ENCODE data around the gene SVEP1. TPM values are rescaled to one million over a fixed set of nuclear protein-coding genes. Genes with fewer than 3 reads are reported as not detected.
"Not testable (repeated sequence)": the region's sequence is repeated elsewhere in the genome, so short reads cannot be mapped to it uniquely, and the experiment has no call there.

SVEP1 gene
- total RNA-seq, 1 donor from 2014 or later: 359 TPM

DNA sequence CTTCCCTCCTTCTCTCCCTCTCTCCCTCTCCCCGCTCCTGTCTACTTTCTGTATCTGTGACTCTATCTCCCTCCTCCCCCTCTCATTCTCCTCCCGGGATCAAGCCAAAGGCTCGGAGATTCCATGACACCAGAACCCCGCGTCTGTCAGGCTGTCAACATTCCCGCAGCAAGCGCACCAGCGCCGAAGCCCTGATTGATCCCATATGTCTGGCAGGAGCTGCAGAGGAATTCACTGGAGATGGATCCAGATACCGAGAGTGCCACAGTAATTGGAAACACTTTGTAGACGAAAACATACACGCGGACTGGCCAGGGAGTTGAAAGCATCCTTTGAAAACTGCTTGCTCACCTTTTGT lies 300 bp upstream of the SVEP1 start:
- no peak for DNase-seq (ENCODE audit: low spot score)

DNA sequence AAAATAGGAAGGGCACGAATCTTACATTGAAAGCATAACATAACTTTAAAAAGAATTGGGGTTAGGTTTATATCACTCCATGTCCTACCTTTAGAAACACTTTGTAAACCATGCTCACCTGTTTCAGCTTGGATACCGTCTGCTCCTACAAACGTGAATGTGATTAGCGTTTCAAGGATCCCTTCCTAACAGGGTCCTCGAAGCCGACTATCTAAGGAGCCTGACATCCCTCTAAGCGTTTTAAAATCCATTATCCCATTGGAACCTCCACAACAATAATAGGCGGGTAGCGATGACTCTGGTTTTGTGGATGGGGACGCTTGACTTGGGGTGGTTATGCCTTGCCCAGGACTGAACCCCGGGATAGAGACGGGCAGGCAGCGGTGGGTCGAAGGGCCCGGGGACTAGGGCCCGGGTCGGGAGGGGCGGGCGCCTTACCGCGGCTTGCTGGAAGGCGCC lies 937 bp downstream of the SVEP1 start:
- DNase-seq (ENCODE audit: low spot score): no peak

DNA sequence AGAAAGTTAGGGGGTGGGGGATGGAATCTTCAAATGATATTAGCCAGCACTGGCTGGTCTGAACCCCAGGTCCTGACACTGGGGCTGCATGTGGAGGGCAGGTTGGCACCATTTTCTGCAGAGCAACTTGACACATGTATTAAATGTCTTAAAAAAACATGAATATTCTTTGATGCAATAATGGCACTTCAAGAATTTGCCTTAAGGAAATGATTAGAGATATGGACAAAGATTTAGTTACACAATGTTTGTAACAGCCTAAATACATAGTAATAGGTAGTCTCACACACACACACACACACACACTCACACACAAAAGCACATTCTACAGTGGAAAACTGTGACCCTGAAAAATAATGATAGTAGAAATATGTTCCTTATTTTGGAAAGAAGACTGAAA lies 3.6 kb downstream of the SVEP1 start:
- no peak for DNase-seq (ENCODE audit: low spot score)

DNA sequence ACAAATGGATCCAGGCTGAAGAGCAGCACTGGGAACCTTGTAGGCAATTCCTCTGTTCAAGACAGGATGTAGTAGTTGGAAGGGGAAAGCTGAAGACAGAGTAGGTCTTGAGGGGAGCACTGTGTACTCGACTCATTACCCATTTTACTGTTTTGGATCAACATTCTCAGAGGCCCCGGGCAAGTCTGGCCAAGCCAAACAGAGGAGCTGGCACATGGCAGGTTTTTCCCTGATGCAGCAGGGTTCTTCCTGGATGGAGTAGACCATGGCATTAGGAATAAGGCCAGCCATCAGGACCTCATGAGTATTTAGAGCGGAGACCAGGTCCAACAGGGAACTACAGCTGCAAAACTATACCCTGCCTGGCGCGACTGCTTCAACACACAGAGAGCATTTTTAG lies 4.4 kb downstream of the SVEP1 start:
- DNase-seq (ENCODE audit: low spot score): no peak

DNA sequence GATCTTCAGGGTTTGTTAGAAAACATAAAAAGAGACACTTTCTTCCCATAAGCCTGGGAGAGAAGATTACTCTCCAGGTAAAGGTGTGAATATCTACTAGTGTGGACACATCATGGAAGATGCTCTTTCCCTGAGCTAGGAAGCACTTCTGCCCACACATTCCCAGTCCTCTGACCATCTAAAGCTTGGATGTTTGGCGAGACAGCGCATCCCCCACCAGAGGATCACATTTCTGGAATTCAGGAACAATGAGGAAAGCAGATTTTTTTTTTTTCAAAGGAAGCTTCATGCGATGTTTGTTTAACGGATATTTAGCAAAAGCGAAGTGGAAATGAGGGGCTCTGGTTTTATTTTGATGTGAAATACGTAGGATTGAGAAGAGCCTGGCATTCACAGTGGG lies 6.2 kb downstream of the SVEP1 start:
- no peak for DNase-seq (ENCODE audit: low spot score)

DNA sequence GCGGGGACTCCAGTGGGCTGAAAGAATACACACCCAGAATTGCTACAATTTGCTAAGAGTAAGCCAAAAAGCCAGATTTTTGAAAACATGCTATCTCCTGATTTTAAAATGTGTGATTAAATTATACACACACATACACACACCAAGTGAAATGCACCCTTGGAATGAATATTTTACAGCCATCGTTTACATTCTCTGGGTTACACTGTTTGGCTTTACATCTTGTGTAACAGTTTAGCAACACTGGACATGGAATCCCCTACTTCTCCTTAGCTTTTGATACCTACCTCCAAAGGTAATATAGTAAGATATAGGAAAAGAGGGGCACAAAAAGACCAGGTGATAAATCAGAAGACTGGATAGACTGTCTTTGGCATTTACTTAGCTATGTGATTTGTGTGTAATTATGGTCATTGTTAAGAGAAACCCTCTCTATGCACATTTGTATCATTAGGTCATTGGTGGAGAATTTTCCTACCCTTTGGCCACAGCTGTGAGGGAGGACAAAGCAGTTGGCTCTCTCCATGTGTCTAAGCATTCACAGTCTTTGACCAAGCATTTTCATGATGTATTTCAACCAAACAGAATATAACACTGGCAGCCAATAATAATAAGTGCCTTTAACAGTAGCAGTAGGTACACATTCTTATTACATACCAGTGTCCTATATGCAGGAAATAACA lies 7.6 kb downstream of the SVEP1 start:
- no peak for DNase-seq (ENCODE audit: low spot score)

DNA sequence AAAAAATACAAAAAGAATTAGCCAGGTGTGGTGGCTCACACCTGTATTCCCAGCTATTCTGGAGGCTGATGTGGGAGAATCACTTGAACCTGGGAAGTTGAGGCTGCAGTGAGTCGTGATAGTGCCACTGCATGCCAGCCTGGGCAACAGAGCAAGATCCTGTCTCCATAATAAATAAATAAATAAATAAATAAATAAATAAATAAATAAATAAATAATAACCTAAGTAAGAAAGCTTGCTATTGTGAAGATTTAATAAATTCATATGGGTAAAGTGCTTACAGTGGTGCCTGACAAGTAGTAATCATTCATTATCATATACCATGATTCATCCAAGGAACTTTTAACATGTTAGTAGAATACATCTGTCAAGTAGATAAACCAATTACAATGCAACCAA lies 13.4 kb downstream of the SVEP1 start:
- no peak for DNase-seq (ENCODE audit: low spot score)

DNA sequence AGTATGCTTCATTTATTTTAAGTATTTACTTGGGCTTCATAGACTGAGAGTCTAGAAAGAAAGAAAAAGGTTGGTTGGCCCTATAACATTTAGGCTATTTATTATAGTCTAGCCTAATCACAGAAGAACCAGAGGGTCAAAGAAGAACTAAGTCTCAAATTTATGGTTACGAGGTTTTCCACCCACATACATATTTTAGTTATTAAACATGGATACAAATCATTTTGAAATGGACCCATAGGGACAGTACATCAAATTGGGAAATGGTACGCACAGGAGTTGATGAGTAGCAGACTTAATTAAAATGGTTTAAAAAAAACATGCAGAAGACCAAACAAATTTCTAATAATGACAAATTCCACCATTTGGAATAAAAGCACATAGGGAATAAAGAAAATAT lies 17.7 kb downstream of the SVEP1 start:
- DNase-seq (ENCODE audit: low spot score): no peak

DNA sequence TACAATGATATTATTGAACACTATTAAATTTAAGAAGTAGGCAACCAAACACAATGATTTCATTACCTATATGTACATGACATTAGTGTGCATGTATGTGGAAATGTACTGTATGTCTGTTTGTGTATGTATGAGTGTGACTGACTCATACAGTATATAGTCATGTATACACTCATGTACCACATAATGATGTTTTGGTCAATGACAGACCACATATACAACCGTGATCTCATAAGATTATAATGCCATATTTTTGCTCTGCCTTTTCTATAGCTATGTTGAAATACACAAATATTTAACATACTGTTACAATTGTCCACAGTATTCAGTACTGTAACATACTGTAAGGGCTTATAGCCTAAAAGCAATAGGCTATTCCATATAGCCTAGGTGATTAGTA lies 19.7 kb downstream of the SVEP1 start:
- DNase-seq (ENCODE audit: low spot score): no peak

DNA sequence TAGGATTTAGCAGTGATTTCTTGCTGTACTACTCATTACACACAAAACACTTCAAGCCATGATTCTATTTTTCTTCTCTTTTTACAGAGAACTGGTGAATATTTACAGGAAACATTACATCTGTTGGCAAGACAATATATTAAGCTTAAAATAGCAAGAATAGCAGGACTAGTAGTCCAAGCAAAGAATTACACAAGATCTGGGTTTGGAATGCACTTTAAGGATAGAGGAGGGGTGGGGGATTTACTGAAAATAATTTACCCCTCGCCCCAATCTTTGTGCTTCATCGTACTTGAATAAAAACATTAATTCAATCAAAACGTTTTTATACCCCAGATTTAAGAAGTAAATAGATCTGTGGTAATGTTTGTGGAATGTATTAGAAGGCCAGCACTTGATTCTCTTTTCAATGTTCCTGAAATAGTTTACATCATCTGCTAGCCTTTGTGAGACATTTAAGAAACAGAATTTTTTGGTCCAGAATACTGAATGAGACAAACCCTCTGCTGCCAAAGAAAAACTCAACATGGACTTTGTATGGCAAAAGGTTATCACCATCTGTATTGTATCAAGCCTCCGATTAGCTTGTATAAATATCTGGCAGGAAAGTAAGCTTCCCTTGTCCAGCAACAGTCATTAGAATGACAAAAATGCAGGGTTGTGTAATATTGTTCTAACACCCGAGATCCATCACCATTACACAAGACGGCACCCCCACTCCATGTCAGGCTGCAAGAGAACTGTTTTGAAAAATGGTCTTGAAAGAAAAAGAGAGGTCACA lies 23.8 kb downstream of the SVEP1 start:
- no peak for DNase-seq (ENCODE audit: low spot score)

DNA sequence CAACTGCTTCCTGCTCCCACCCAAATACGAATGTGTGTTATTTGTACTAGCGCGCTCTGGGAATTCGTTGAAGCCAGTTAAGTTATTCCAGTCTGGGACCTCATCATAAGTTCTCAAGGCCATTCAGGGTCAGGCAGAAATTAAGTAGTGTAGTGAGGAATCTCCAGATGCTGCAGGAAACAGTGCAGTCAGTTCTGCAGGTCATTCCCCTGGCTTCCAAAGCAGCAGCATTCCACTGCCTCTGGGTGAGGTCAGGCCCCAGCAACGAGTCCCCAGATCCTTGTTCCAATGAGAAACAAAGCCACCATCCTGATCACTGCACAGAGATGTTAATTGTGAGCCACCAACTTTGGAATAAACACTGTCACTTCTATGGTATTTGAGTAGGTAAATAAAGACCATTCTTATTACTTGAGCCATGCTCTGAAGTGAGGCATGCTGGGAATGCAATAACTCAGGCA lies 33.1 kb downstream of the SVEP1 start:
- no peak for DNase-seq (ENCODE audit: low spot score)

DNA sequence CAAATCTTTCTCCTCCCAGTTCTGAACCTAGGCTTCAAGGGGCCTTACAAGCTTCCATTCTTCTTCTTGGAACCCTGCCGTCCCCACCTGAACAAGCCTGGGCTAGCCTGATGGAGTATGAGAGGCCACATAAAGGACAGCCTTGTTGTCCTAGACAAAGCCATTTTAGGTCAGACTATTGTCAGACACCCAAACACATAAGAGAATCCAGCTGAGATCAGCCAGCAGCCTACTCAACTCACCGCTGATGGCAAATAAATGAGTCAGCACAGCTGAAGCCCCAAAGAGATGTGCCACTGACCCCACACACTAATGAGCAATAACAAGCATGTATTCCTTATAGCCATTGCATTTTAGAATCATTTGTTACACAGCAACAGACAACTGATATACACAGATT lies 33.8 kb downstream of the SVEP1 start:
- DNase-seq (ENCODE audit: low spot score): no peak

DNA sequence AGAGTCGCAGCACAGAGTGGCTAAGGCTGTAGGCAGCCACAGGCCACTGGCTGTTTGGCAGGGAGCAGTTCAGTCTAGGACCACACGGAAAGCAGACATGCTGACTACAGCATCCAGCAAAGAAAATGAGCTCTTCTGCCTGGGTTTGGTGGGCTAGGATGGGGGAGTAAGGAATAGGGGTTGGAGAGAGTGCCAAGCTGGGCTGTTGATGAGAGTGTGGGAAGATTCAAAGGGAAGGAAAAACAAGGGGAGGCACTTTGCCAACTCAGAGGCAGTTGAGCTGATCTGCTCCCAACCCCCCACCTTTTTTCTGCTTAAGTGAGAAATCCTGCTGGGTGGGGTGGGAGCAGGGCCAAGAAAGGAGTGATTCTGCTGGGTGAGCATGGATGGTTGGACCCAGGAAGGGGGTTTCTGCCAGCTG lies 35.9 kb downstream of the SVEP1 start:
- DNase-seq (ENCODE audit: low spot score): no peak

DNA sequence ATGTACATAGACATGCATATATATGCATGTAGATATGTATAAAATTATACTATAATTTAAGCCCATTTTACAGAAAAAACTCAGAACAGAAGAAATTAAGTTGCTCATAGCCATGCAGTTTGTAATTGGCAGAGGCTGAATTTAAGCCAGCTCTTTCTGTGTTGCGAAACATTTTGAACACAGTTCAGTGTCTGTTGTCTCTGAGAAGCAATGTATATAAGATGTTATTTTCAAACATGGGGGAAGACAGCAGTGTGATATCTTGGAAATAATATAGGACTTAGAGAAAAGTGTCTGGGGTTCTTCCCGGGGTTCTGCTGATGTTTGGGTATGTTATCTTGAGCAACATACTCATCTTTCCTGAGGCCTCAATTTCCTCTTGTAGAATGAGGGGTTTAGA lies 37.6 kb downstream of the SVEP1 start:
- DNase-seq (ENCODE audit: low spot score): no peak

DNA sequence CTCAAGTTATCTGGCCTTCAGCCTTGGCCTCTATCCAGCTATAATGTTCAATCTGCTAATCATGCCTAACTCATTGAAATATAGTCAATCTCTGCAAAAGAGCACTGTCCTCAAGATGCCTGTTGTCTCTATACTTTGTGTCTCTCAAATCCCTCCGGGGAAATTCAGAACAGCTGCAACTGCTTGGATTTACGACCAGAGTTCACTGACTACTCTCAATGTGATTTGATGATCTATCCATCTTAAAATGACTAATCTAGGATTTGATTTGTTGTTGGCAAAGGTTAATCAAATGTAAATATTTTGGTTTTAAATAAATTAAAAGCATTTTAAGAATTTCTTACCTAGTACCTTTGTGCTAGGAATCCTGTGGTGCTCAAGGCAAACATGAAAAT lies 40.9 kb downstream of the SVEP1 start:
- no peak for DNase-seq (ENCODE audit: low spot score)

DNA sequence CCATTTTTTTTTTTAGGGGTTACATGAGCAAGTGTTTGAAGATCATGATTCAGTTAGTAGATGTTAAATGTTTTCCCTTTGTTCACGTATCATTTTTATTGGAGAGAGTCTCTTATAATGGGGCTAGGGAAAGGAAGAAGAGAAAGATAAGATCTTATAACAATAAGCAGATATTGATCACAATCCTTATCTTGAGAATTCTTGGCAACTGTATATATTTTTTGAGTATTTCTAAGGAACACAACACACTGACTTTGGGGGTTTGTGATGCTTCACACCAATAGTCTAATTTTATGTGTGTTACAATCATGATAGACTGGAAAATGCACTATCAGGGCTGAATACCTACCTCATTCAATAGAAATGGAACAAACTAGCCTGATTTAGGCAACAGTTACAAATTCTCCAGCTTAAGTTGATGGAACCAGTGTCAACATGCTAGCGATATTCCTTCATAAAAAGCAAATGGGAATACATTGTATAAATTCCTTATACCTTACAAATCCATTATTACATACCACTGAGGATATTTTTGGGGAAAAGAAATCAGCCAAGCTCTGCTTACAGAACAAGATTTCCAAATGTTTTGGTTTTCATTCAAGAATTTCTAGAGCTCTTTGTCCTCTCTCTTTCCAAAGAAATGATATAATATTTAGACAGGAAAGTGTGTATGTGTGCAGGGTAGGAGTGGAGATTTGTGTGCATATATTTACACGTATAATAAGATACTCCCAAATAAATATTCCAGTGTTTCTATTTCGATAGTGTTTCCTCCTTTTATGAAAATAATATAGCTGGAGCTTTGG lies 41.5 kb downstream of the SVEP1 start:
- no peak for DNase-seq (ENCODE audit: low spot score)

DNA sequence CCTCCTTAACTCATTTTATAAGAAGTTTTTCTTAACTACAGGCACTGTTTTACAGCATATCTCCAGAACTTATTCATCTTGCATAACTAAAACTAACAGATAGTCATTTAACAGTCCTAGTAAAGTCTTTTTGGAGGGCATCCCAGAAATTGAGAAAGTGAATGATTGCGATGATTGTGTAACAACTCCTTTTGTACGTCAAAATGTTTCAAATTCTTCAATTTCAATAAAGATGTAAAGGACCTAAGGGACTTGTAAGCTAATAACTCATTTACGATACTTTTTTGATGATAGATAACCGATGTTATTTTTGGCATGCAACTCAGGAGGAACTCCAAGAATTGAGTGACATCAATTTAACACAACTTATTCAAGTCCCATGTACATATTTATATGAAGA lies 42.7 kb downstream of the SVEP1 start:
- DNase-seq (ENCODE audit: low spot score): no peak

DNA sequence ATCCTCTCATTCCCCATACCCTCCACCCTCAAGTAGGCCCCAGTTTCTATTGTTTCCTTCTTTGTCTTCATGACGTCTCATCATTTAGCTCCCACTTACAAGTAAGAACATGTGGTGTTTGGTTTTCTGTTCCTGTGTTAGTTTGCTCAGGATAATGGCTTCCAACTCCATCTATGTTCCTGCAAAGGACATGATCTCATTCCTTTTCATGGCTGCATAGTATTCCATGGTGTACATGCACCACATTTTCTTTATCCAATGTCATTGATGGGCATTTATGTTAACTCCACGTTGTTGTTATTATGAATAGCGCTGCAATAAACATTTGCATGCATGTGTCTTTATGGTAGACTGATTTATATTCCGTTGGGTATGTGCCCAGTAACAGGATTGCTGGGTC lies 45.4 kb downstream of the SVEP1 start:
- not testable (repeated sequence) for DNase-seq (ENCODE audit: low spot score)

DNA sequence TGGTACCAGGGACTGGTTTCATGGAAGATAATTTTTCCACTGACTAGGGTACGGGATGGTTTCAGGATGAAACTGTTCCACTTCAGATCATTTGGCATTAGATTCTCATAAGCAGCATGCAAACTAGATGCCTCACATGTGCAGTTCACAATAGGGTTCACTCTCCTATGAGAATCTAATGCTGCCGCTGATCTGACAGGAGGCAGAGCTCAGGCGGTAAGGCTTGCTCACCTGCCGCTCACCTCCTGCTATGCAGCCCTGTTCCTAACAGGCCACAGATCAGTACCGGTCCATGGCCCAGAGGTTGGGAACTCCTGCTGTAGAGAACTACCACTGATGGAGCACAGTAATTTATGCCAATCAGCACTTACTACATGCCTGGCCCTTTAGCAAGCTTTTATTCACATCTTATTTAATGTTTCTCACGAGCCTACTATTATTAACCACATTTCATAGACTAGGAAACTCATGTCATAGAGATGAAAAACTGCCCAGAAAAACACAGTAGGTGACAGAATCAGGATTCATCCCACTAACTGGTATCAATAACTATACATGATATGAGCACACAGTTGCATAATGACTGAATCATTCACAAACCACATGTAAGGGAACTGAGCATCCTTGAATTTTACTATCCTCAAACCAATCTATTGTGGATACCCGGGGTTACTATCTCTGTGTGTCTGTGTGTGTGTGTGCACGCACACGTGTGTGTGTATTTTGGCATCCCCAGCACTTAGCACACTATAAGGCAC lies 46.5 kb downstream of the SVEP1 start:
- DNase-seq (ENCODE audit: low spot score): no peak

DNA sequence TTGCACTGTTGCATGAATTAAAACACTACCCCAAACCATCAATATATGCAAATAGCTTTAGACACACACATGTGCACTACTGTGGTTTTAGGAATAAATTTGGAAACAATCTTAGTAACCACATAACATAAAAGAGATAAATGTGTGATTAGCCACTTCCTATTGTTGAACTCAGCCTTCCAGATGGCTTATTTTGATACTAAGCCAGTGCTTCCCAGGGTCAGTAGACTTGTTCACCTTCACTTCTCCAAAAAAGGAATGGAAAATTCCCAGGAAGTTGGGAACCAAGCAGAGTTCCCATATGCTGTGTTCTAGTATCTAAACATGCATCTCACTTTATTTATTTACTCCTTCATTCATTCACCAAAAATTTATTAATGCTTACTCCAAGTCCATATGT lies 47.8 kb downstream of the SVEP1 start:
- no peak for DNase-seq (ENCODE audit: low spot score)

DNA sequence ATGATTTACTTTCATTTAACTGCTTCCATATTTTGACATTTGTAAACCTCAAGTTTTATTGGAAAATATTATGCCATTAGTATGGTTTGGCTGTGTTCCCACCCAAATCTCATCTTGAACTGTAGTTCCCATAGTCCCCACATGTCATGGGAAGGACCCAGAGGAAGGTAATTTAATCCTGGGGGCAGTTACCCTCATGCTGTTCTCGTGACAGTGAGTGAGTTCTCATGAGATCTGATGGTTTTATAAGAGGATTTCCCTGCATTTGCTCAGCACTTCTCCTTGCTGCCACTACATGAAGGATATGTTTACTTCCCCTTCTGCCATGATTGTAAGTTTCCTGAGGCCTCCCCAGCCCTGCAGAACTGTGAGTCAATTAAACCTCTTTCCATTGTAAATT lies 48.3 kb downstream of the SVEP1 start:
- not testable (repeated sequence) for DNase-seq (ENCODE audit: low spot score)

All from mesenteric fat pad (tissue), 1 donor.